Measurements from ENCODE around the gene MTHFSD. TPM values are rescaled to one million over a fixed set of nuclear protein-coding genes. Genes with fewer than 3 reads are reported as not detected.

The MTHFSD gene
- polyA plus RNA-seq, 1 of the 3 experiments (the other 2 are of a cell fraction) = 15.6 TPM

- Histone ChIP-seq H3K9me3 (no peaks in the 10 kb centered on the region), H3K27me3 (ENCODE audit: insufficient read depth) (peaks cover 97% of the 10 kb centered on the region), H3K27ac (ENCODE audit: low read depth in 2 of 2, low read length in 1 of 2) (no peak overlapping the region), H3K4me3 (ENCODE audit: low read depth in 2 of 2, low read length in 1 of 2) (no peak overlapping the region), H3K4me2 (no peak overlapping the region), H4K20me1 (ENCODE audit: insufficient read depth) (0 out of 2 replicates have a peak, but pooled peaks cover 4% of the 10 kb centered on the region), H2AFZ (ENCODE audit: low read depth) (no peak overlapping the region), H3K4me1 (ENCODE audit: control insufficient read depth in 1 of 2, insufficient read depth in 2 of 2, low read depth in 1 of 2, low read length in 1 of 2) (no peaks in the 10 kb centered on the region), H3K79me2 (ENCODE audit: insufficient read depth) (no peaks in the 10 kb centered on the region), H3F3A (replicated peaks; ENCODE audit: insufficient read depth) (no peaks in the 10 kb centered on the region), H3K36me3 (replicated peaks in 1 of 2; ENCODE audit: control insufficient read depth in 1 of 2, insufficient read depth in 2 of 2, low read length in 1 of 2) (no peaks in the 10 kb centered on the region), H3K9me2 (no peaks in the 10 kb centered on the region), H3K9ac (no peak overlapping the region)
- WGBS (ENCODE audit: low lambda C conversion rate) = 5% methylated on average over 29 of the region's 61 CpGs
- ChIA-PET CTCF (interaction anchor here (0.8 to 4.1 kb wide), 2 partner anchors 19 to 22 kb away, joined by 3 to 24 read pairs; no protein-coding TSS in a partner anchor), POLR2A (no interaction called here)
- TF ChIP-seq FOSL2 (IDR thresholded peaks at IDR 0.05; ENCODE audit: borderline replicate concordance, low read depth) (no peak), FOXJ3 (CRISPR knock-in tag; IDR thresholded peaks at IDR 0.05) (no peak), RCOR1 (IDR thresholded peaks at IDR 0.05; ENCODE audit: low read length) (no peak), SIN3A (IDR thresholded peaks at IDR 0.05; ENCODE audit: borderline replicate concordance, low read depth, low read length) (no peak), FOXM1 (IDR thresholded peaks at IDR 0.05; ENCODE audit: low read depth) (no peak), EZH2phosphoT487 (IDR thresholded peaks at IDR 0.05; ENCODE audit: borderline replicate concordance, low read depth) (peak; percentile 59; the same call in 1 of the 2 replicates)
- no peak for DNase-seq
Observed at GRCh38 chr16:86498671-86499439, 56.2 kb downstream of the MTHFSD start.

- no peaks in the 10 kb centered on the region for H3K36me3 ChIP-seq (replicated peaks in 1 of 2; ENCODE audit: control insufficient read depth in 1 of 2, insufficient read depth in 2 of 2, low read length in 1 of 2)
Observed at GRCh38 chr16:86498155-86498670, 56.8 kb downstream of the MTHFSD start.

More at GRCh38 chr16:86498155-86498670, 56.8 kb downstream of the MTHFSD start:
- Histone ChIP-seq H2AFZ (ENCODE audit: low read depth) (no peak overlapping the region), H3K79me2 (ENCODE audit: insufficient read depth) (no peaks in the 10 kb centered on the region), H3K27ac (ENCODE audit: low read depth in 2 of 2, low read length in 1 of 2) (no peak overlapping the region), H3K4me1 (ENCODE audit: control insufficient read depth in 1 of 2, insufficient read depth in 2 of 2, low read depth in 1 of 2, low read length in 1 of 2) (no peaks in the 10 kb centered on the region), H3K9ac (no peak overlapping the region), H3K4me3 (ENCODE audit: low read depth in 2 of 2, low read length in 1 of 2) (no peak overlapping the region), H3K9me2 (no peaks in the 10 kb centered on the region), H3F3A (replicated peaks; ENCODE audit: insufficient read depth) (no peaks in the 10 kb centered on the region), H3K9me3 (no peaks in the 10 kb centered on the region), H3K27me3 (ENCODE audit: insufficient read depth) (peaks cover 97% of the 10 kb centered on the region), H3K4me2 (no peak overlapping the region), H4K20me1 (ENCODE audit: insufficient read depth) (0 out of 2 replicates have a peak, but pooled peaks cover 4% of the 10 kb centered on the region)
- POLR2A ChIA-PET = no interaction called here
- WGBS (ENCODE audit: low lambda C conversion rate) = 13% methylated on average over 16 of the region's 29 CpGs
- TF ChIP-seq EZH2phosphoT487 (IDR thresholded peaks at IDR 0.05; ENCODE audit: borderline replicate concordance, low read depth) = 0 out of 2 replicates have a peak, but pooled peaks have one; percentile 13
- TF ChIP-seq MEF2A (IDR thresholded peaks at IDR 0.05; ENCODE audit: borderline replicate concordance, low read depth) = no peak
- TF ChIP-seq USF1 (IDR thresholded peaks at IDR 0.05; ENCODE audit: borderline replicate concordance, low read depth) = no peak
- no peak for TF ChIP-seq USF2 (IDR thresholded peaks at IDR 0.05; ENCODE audit: borderline replicate concordance, low read depth, low read length)
- TF ChIP-seq RAD21 (IDR thresholded peaks at IDR 0.05; ENCODE audit: low read length) = no peak
- no peak for DNase-seq
- CTCF ChIA-PET = interaction anchor here (4.1 kb wide), 1 partner anchor 20 kb away, joined by 24 read pairs; no protein-coding TSS in a partner anchor
